ENCODE results near the gene P3H1.
"Not testable (repeated sequence)": the region's sequence is repeated elsewhere in the genome, so short reads cannot be mapped to it uniquely, and the experiment has no call there.

P3H1 gene, protein sequence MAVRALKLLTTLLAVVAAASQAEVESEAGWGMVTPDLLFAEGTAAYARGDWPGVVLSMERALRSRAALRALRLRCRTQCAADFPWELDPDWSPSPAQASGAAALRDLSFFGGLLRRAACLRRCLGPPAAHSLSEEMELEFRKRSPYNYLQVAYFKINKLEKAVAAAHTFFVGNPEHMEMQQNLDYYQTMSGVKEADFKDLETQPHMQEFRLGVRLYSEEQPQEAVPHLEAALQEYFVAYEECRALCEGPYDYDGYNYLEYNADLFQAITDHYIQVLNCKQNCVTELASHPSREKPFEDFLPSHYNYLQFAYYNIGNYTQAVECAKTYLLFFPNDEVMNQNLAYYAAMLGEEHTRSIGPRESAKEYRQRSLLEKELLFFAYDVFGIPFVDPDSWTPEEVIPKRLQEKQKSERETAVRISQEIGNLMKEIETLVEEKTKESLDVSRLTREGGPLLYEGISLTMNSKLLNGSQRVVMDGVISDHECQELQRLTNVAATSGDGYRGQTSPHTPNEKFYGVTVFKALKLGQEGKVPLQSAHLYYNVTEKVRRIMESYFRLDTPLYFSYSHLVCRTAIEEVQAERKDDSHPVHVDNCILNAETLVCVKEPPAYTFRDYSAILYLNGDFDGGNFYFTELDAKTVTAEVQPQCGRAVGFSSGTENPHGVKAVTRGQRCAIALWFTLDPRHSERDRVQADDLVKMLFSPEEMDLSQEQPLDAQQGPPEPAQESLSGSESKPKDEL

DNA sequence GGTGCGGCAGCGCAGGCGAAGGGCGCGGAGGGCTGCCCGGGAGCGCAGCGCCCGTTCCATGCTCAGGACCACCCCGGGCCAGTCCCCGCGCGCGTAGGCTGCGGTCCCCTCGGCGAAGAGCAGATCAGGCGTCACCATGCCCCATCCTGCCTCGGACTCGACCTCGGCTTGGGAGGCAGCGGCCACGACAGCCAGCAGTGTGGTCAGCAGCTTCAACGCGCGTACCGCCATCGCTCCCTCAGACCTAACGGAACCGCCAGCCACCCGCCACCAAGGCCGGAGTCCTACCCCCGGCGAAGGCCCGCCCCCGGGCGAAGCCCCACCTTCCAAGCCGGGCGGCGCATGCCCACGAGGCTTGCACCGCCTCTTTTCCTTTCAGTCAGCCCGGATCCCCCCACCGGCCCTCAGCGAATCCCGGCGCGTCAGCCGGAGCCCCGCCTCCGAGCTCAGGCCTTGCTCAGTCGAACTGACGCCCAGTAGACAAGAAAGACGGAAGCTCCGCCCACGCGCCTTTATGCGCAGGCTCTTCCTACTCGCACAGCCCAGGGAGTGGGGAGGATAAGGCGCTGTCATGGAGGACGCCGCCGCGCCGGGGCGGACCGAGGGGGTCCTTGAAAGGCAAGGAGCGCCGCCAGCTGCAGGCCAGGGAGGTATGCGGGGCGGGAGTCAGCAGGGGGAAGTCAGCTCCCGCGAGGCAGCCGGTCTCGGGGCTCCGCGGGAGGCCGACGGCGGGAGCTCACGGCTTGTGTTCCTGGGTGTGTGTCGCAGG, at the start of gene P3H1, which contains the start of gene C1orf50:
Gene P3H1, minus strand, starts transcription at position 288 of the 769 bp plus-strand sequence. Its CDS starts 57 bp downstream, at position 231.
Gene C1orf50, plus strand, starts transcription at position 509 of the 769 bp plus-strand sequence. Its CDS starts 63 bp downstream, at position 572.
- in situ Hi-C loops (cut with MboI; ENCODE audit: low sequenced_read_pairs) = no loop called here

DNA sequence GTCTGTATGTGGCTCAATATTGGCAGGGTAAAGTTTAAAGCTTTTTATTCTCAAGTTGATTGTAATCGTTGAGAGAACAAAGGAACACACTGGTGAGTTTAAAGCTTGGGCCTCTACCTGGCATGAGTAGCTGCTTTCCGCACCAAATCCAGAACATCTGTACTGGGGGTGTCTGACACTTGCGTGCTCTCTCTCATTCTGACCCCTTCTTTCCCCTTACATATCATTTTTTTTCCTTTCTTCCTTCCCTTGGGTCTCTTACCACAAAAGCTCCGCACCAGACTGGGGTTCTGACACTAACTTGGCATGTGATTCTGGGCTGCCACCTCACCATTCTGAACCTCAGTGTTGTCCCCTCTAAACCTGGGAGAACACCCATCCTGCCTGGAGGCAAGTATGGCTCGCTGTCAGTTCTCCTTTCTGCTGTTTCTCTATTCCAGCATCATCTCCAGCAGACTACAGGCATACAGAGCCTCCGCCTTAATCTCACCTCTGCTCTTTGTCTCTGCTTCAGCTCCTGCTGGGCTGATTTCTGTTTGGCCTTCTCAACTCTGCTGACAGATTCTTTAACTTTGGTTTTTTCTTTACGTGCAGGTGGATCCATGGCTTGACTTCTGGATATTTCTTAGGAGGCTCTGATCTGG, 49.2 kb upstream of the P3H1 start:
- in situ Hi-C loops (cut with MboI; ENCODE audit: low sequenced_read_pairs) = no loop called here

DNA sequence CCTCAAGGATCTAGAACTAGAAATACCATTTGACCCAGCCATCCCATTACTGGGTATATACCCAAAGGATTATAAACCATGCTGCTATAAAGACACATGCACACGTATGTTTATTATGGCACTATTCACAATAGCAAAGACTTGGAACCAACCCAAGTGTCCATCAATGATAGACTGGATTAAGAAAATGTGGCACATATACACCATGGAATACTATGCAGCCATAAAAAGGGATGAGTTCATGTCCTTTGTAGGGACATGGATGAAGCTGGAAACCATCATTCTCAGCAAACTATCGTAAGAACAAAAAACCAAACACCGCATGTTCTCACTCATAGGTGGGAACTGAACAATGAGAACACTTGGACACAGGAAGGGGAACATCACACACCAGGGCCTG, 48.0 kb upstream of the P3H1 start:
- in situ Hi-C loops (cut with MboI; ENCODE audit: low sequenced_read_pairs) = not testable (repeated sequence)

DNA sequence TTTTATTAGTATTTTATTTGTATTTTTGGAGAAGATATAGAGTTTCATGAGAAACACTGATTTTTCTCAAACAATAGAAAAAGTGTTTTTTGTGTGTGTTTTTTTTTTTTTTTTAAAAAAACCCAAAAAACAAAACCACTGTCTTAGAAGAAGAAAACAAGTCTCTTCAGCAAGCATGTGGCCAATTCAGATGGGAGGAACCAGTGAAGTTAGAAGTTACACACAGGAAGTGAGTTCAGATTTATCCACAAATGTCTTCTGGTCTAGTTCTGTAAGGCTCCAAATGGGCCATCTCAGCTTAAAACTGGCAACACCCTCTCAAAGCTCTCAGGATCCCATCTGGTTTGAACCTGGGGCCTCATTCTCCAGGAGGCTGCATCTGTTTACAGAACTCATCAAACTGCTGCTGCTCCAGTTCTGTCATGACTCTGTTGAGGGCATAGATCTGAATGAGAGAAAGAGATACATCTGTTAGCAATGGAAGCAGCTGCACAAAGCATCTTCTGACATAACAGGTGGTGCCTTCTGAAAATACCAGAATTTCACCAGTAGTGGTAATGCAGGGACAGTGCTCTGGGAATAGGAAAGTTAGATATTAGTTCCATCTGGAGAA, 40.3 kb upstream of the P3H1 start:
- in situ Hi-C loops (cut with MboI; ENCODE audit: low sequenced_read_pairs) = no loop called here

DNA sequence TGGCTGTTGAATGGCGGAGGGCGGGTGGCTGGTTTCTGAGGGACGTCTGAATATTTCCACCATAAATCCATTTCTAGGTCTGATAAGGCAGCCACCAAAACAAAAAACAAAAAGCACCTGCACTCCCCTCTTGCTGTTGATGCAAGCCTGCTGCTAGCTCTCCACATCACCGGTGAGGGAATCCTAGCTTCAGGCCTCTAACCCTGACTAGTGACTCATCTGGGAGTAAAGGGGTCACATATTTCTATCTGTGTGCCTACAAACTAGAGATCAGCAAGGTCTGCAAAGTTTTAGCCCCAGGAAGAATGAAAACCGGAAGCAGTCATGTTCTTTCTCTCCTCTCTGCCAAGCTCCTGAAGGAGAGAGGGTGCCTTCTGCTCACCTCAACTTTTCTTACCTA, 39.8 kb upstream of the P3H1 start:
- in situ Hi-C loops (cut with MboI; ENCODE audit: low sequenced_read_pairs) = no loop called here

DNA sequence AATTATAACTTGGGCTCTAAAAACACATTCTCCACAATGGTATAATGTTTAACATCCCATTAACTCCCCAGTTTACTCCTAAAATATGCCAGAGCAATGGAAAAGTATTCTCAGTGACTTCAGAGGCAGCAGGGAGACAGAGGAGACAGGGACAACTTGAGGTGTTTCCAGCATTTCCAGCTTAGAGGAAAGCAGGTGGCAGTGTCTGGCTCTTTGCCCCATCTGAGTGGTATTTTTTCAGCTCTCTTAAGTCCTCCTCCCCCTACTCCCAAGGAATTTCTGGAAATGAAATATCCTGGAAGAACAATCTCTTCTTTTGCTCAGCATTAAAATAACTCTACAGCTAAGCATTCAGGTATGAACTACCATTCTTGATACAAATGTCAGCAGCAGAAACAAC, 39.3 kb upstream of the P3H1 start:
- in situ Hi-C loops (cut with MboI; ENCODE audit: low sequenced_read_pairs) = no loop called here

DNA sequence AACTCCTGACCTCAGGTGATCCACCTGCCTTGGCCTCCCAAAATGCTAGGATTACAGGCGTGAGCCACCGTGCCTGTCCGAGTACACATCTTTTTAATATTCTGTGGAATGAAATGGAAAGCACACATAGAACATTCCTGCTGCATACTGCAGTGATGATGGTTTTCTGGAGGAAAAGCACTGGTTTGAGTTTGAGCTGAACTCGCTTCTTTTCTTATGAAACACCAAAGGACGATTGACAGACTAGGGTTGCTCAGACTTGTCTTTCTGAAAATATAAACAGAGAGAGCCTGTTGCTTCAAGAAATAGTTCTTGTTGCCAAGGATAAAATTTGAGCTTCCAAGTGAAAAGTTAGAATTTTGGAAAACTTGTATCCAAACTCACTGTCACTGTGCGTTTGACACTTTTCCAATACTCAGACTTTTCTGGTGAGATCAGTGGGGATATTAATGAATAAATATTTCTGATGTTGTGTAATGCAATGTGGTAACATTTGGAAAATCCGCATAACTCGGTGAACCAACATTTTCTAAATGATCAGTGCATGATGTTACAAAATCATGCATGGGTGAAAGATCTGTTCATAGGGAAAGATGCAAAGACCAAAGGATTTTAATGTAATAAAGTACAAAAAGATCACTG, 35.1 kb upstream of the P3H1 start:
- in situ Hi-C loops (cut with MboI; ENCODE audit: low sequenced_read_pairs) = no loop called here

DNA sequence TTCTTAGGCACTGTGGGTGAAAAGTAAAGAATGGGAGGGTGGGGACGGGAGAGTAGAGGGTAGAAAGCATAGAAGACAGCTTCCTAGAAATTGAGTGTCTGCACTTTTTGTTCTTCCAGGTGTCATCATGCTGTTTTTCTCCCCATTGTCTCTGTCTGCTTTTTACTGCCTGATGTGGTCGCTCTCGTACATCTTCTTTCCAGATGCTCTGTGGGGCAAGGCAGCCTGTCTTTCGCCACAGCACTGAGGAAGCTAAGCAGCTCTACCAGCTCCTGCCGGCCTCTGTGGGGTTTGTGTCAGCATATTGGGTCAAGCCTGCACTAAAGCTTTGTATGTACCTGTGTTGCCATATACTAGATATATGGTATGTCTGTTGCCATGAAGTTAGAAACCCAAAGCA, 31.2 kb upstream of the P3H1 start:
- in situ Hi-C loops (cut with MboI; ENCODE audit: low sequenced_read_pairs) = no loop called here

DNA sequence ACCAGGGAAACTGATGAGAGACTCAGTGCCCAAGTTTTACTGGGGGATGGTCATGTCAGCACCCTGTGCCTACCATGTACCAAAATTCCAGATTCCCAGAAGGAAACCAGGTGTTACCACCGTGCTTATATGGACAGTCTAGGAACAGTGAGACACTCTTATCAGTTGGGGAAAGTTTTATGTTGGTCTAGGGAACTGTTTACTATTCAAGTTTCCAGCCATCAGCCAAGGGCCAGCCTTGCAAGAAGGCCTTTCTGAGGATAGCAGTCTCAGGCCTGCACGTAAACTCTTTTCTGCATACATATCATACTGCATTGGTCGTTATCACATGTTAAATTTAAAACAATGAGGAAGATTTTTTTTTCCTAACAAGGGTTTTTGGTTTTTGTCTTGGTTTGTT, 30.6 kb upstream of the P3H1 start:
- in situ Hi-C loops (cut with MboI; ENCODE audit: low sequenced_read_pairs) = no loop called here

DNA sequence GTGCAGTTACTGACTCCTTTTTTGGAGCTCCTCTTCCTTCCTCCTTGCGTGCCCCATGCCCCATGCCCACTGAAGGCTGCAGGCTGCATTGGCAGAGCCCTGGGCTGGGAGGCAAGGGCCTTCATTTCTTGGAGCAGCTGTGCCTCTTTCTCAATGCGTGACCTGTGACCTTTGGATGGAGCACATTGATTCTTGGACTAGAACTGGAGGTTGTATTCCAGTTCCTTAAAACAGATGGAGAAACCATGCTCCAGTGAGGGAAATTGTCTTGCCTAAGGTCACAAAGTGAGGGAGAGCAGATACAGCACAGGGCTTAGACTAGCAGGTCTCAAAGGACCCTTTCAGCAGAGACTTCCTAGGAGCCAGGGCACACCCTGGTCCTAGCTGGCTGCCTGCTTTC, 27.0 kb upstream of the P3H1 start:
- in situ Hi-C loops (cut with MboI; ENCODE audit: low sequenced_read_pairs) = no loop called here

DNA sequence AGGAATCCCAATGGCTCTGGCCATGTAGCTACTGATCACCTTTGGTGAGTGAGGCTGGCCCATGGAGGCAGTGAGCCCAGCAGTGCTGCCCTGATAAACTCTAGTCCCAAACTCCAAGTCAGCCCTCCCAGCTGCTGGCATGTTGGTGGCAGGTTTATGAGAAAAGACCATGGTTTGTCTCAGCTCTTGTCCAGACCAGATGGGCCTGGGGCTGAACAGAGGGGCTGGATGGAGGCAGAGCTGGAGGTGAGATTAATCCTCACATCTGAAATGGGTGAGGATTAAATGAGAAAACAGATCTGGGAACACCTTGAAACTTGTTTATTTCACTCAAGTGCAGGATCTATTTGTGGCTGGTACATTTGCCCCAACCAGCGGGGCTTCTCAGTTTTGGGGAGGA, 21.2 kb upstream of the P3H1 start:
- in situ Hi-C loops (cut with MboI; ENCODE audit: low sequenced_read_pairs) = loop anchor here (10.0 kb wide), 1 partner anchor 287 kb away; no protein-coding TSS in a partner anchor

DNA sequence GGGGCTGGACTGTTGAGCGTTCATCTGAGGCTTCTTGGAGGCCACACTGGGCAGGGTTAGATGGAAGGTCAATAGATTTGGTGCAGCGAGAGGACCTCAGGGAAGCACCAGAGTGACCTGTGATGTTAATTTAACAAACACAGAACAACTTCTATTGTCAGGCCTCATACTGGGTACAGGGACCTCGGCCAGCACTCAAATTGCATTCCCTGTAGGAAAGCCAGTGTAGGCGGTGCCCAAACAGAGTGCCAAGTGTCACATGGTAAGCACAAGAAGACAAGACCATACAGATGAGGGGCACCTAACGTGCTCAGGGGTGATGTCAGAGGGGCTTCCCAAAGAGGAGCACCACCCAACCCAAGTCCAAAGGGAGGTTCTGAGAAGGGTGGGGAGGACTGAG, 19.3 kb upstream of the P3H1 start:
- in situ Hi-C loops (cut with MboI; ENCODE audit: low sequenced_read_pairs) = loop anchor here (10.0 kb wide), 1 partner anchor 289 kb away; no protein-coding TSS in a partner anchor

DNA sequence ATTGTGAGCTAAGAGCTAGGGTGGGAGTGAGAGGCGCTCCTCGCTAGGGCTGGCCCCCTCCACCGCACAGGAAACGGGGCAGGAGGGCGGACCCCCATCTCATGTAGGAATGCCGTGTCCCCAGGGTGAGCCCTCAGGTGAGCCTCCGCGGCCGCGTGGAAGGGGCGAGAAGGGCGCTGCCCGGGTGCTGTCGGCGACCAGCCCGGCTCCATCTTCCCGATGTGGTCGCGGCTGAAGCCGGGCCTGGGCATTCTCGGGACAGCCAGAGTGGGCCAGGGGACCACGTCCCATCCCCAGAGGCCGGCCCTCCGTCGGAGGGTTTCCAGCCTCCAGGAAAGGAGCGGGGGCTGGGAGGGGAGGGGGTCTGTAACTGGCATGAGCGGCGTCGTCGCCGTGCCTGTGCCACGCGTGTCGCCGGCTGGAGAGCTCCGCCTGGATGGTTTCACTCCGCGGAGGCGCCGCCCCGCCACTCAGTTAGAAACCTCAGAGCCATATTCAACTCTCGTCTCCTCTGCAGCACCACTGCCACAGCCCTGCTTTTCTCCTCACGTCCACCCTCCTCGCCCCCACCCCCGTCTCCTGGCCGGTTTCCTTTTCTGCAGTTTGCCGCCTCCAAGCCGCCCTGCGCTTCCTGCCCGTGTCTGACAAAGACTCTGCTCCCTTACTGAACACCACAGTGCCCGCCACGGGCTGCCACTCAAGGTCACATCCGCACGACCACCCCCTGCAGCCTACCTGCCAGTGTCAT, 18.3 kb upstream of the P3H1 start, which contains the start of gene TMEM269:
Gene TMEM269, plus strand, starts transcription at position 46 of the 748 bp plus-strand sequence. CDS start 4,903 bp downstream, outside the sequence.
- in situ Hi-C loops (cut with MboI; ENCODE audit: low sequenced_read_pairs) = loop anchor here (10.0 kb wide), 1 partner anchor 290 kb away; no protein-coding TSS in a partner anchor

DNA sequence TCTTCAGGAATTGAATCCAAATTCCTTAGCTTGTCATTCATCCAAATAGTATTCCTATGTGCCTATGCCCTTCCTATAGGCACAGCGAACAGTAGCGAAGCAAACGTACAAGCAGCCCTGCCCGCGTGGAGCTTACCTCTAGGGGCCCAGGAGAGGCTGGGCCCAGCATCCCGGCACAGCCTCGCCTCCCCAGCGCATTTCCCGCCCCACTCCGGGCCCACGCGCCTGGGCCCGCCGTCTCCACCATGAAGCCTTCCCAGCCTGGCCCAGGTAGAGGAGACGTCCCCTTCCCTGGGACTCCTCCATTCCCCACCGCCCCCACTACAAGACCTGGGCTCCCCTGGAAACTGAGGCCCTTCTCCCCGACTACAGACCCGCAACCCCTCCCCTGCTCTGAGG, 17.7 kb upstream of the P3H1 start:
- in situ Hi-C loops (cut with MboI; ENCODE audit: low sequenced_read_pairs) = loop anchor here (10.0 kb wide), 1 partner anchor 290 kb away; no protein-coding TSS in a partner anchor

DNA sequence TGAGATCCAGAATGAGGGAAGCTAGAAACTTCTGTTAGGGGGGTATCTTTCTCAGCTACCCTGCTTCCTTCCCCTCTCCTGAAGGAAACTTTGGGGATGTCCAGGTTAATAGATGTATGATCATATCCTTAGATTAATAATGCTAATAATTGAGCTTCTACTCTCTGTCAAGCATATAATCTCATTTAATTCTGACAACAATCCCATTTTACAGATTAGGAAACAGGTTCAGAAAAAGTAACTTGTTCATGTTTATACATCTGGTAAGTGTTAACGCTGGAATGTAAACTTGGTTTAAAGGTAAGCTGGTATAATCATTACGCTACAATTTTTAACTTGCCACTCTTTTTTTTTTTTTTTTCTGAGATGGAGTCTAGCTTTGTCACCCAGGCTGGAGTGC, 16.3 kb upstream of the P3H1 start:
- in situ Hi-C loops (cut with MboI; ENCODE audit: low sequenced_read_pairs) = loop anchor here (10.0 kb wide), 1 partner anchor 292 kb away; no protein-coding TSS in a partner anchor

DNA sequence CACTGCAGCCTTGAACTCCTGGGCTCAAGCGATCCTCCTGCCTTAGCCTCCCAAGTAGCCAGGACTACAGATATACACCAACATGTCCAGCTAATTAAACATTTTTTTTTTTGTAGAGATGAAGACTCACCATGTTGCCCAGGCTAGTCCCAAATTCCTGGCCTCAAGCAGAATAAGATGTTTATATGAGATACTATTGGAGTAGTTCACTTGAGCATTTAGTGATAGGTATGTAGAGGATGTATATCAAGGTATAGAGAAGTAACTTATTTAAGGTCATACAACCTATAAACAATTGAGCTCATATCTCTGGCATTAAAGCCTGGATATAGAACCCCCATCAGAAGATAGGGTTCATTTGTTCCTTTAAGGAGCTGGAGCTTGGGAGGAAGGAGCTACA, 13.3 kb upstream of the P3H1 start:
- in situ Hi-C loops (cut with MboI; ENCODE audit: low sequenced_read_pairs) = loop anchor here (10.0 kb wide), 1 partner anchor 295 kb away; no protein-coding TSS in a partner anchor

DNA sequence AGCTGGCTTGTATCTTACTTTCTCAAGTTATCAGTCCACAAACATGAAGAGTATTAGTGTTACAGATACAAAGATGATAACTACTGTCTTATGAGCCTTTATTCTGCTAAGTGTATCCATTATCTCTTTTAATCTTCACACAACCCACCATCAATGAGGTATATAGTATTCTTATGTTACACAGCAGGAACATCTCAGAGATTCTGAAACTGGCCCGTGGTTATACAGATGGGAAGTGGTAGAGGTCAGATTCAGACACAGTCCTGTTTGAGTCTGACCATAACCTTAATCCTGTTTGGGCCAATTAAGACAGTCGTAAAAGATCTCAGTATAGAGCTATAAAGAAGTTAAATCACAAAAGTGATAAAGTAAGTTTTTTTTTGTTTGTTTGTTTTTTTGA, 12.9 kb upstream of the P3H1 start:
- in situ Hi-C loops (cut with MboI; ENCODE audit: low sequenced_read_pairs) = loop anchor here (10.0 kb wide), 1 partner anchor 295 kb away; no protein-coding TSS in a partner anchor

DNA sequence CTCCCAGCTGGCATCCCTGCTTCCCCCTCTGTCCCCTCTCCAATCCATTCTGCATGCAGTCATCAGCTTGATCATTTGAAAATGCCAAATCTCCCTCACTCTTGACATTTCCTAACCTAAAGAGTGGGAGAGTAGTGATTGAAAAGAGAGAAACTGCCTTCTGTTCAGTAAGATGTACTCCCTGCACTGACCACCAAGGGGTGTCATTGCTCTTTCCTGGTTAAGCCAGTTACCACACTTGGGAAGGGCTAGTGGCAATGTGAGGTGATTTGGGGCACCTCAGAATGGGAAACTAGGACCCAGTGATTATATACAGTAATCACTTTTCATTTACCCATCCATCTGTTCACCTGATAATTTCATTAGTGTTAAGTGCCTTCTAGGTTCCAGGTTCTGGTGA, 11.0 kb upstream of the P3H1 start:
- in situ Hi-C loops (cut with MboI; ENCODE audit: low sequenced_read_pairs) = no loop called here

DNA sequence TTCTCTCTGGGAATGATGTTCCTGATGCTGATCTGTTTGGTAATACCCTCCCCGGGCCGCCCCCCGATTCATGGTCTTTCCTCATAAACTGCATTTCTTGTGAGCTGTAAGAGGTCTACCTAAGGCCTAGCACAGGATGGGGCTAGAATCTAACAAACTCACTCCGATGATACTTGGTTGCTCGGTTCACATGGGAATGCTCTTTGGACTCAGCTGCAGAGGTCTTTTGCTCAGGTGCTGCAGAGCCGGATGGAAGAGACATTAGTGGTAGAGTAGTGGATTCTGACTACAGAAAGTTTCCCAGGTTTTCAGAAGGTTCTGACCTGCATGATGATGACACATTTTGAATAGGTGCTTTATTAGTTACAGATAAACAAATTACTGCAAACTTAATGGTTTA, 9.7 kb upstream of the P3H1 start:
- in situ Hi-C loops (cut with MboI; ENCODE audit: low sequenced_read_pairs) = no loop called here
